Keratinocyte (primary cell): ENCODE data around the gene ROPN1. TPM values are rescaled to one million over a fixed set of nuclear protein-coding genes. Genes with fewer than 3 reads are reported as not detected.
"Not testable (repeated sequence)": the region's sequence is repeated elsewhere in the genome, so short reads cannot be mapped to it uniquely, and the experiment has no call there.

Experiments
- DNase-seq: peaks from one replicate; pipeline ENCODE4 v3.0.0-alpha.2; 2011; ENCODE audit warnings: low read depth, missing footprints, low spot score
- FAIRE-seq: peaks from 2 replicates; lab custom pipeline; 2011; peaks lifted over from hg19 to GRCh38; lab: Jason Lieb, UNC
- H2AFZ ChIP-seq: 2 replicates; pipeline ENCODE4 v1.6.0; 2012; ENCODE audit warnings: low read length, control low read depth, inconsistent platforms; ENCODE audit not compliant: control insufficient read depth
- H3K27ac ChIP-seq: 2 replicates; pipeline ENCODE4 v1.5.1; 2011; ENCODE audit warnings: low read length; ENCODE audit not compliant: control insufficient read depth, insufficient read depth
- H3K27me3 ChIP-seq: 3 replicates; pipeline ENCODE4 v1.6.0; 2011; ENCODE audit warnings: low read length; ENCODE audit not compliant: control insufficient read depth, insufficient read depth; ENCODE audit errors: extremely low read depth
- H3K36me3 ChIP-seq, 2 experiments: 2 replicates in 1 of 2; 3 replicates in 1 of 2; pipeline ENCODE4 v1.5.1; 2011; ENCODE audit warnings: low read length in 2 of 2, mild to moderate bottlenecking in 1 of 2; ENCODE audit not compliant: control insufficient read depth in 2 of 2, insufficient read depth in 2 of 2; ENCODE audit errors: extremely low read depth in 1 of 2
- H3K4me1 ChIP-seq: 3 replicates; pipeline ENCODE4 v1.5.1; 2011; ENCODE audit warnings: low read length; ENCODE audit not compliant: control insufficient read depth, insufficient read depth; ENCODE audit errors: extremely low read depth
- H3K4me2 ChIP-seq: 3 replicates; pipeline ENCODE4 v1.6.0; 2011; ENCODE audit warnings: low read depth, low read length; ENCODE audit not compliant: control insufficient read depth, insufficient read depth; ENCODE audit errors: extremely low read depth
- H3K4me3 ChIP-seq, 3 experiments: fragments of 200-600 bp in 1 of 3; sonication (generic) in 1 of 3; 2 replicates in 2 of 3; 3 replicates in 1 of 3; pipeline ENCODE4 v1.5.1; 2011 to 2016; ENCODE audit warnings: low read length in 3 of 3, mild to moderate bottlenecking in 3 of 3, control low read depth in 2 of 3, inconsistent platforms in 1 of 3, low read depth in 1 of 3, mixed read lengths in 1 of 3, mixed run types in 1 of 3, moderate library complexity in 1 of 3; ENCODE audit not compliant: control insufficient read depth in 2 of 3, insufficient read depth in 2 of 3; ENCODE audit errors: extremely low read depth in 1 of 3
- H3K79me2 ChIP-seq: 2 replicates; pipeline ENCODE4 v1.6.0; 2012; ENCODE audit warnings: low read length; ENCODE audit not compliant: control insufficient read depth, insufficient read depth
- H3K9ac ChIP-seq: 3 replicates; pipeline ENCODE4 v1.6.0; 2011; ENCODE audit warnings: low read length; ENCODE audit not compliant: control insufficient read depth, insufficient read depth; ENCODE audit errors: extremely low read depth
- H3K9me1 ChIP-seq: 3 replicates; pipeline ENCODE4 v1.6.0; 2011; ENCODE audit warnings: low read length; ENCODE audit not compliant: control insufficient read depth, insufficient read depth; ENCODE audit errors: extremely low read depth
- H3K9me3 ChIP-seq: 2 replicates; pipeline ENCODE4 v1.5.1; 2012; ENCODE audit warnings: low read depth, low read length; ENCODE audit not compliant: control insufficient read depth
- H4K20me1 ChIP-seq: 3 replicates; pipeline ENCODE4 v1.6.0; 2011; ENCODE audit warnings: low read length; ENCODE audit not compliant: control insufficient read depth, insufficient read depth; ENCODE audit errors: extremely low read depth
- CTCF ChIP-seq, 3 experiments: IDR thresholded peaks in 1 of 3; conservative IDR thresholded peaks in 1 of 3; optimal IDR thresholded peaks in 1 of 3; 2 replicates in 2 of 3; 3 replicates in 1 of 3; pipeline versions ENCODE3 to v1.5.1; 2011; ENCODE audit warnings: low read length in 3 of 3, mild to moderate bottlenecking in 3 of 3, moderate library complexity in 2 of 3, control low read depth in 1 of 3, inconsistent platforms in 1 of 3; ENCODE audit not compliant: insufficient read depth in 2 of 3; ENCODE audit errors: extremely low read depth in 1 of 3
- EZH2 ChIP-seq: IDR thresholded peaks from one replicate; pipeline ENCODE4 v1.6.1; 2012; ENCODE audit warnings: inconsistent platforms, mild to moderate bottlenecking, low read length, moderate library complexity
- dilution Hi-C: fragments of 300-500 bp; cut with MboI; formaldehyde crosslinking; loops from one replicate; pipeline ENCODE4 v1.7.0; 2020; ENCODE audit warnings: low sequenced_read_pairs; ENCODE audit not compliant: extremely low pct_ligation_motif_present
- polyA plus RNA-seq, 5 experiments: library from polyadenylated mRNA; depleted of rRNA in 3 of 5; stranded (reverse) in 3 of 5; stranded (forward) in 1 of 5; unstranded in 1 of 5; fragments of >200 nt; gene quantifications; 1 replicate in 1 of 5; 2 replicates in 3 of 5; 3 replicates in 1 of 5; pipeline versions ENCODE4 v1.2.1 to v1.2.3, GENCODE V29; 2011 to 2012; ENCODE audit warnings: missing spikeins in 2 of 5, low read depth in 1 of 5, low replicate concordance in 1 of 5

ROPN1 gene
- polyA plus RNA-seq, 1 donor (not counting 4 experiments of a cell fraction or from before 2014, with no cell fraction given), result 0.62 TPM

GRCh38 chr3:124032311-124032880, 40.5 kb upstream of the ROPN1 start:
- Histone ChIP-seq H3K9me3 (no peaks in the 10 kb centered on the region), H3K9ac (peak overlapping the region; percentile 1), H3K4me3 (peak overlapping the region; percentile 39 to 82 (median 71)), H3K36me3 (no peaks in the 10 kb centered on the region), H3K9me1 (no peaks in the 10 kb centered on the region), H3K27me3 (peaks cover 59% of the 10 kb centered on the region), H3K27ac (no peak overlapping the region), H2AFZ (peak overlapping the region; percentile 25), H4K20me1 (no peaks in the 10 kb centered on the region), H3K79me2 (no peaks in the 10 kb centered on the region), H3K4me2 (peak overlapping the region; percentile 79), H3K4me1 (peaks cover 4% of the 10 kb centered on the region)
- DNase-seq (no peak), FAIRE-seq (no peak)
- dilution Hi-C loops, result no loop called here
- no peak for TF ChIP-seq EZH2
- TF ChIP-seq CTCF (optimal IDR thresholded peaks at IDR 0.05 in 1 of 3, IDR thresholded peaks at IDR 0.05 in 1 of 3, conservative IDR thresholded peaks at IDR 0.05 in 1 of 3; ENCODE audit: extremely low read depth in 1 of 3, insufficient read depth in 2 of 3, low read length in 3 of 3), result no peak

GRCh38 chr3:124026516-124026915, 34.6 kb upstream of the ROPN1 start:
- DNase-seq (no peak), FAIRE-seq (no peak)
- dilution Hi-C loops, result no loop called here
- no peak overlapping the region for H2AFZ ChIP-seq
- H3K4me2 ChIP-seq, result no peak overlapping the region
- TF ChIP-seq EZH2, result no peak
- no peaks in the 10 kb centered on the region for H3K4me1 ChIP-seq
- H3K36me3 ChIP-seq, result no peaks in the 10 kb centered on the region
- H3K9ac ChIP-seq, result no peak overlapping the region
- no peak overlapping the region for H3K4me3 ChIP-seq
- H3K79me2 ChIP-seq, result no peaks in the 10 kb centered on the region
- no peaks in the 10 kb centered on the region for H3K9me1 ChIP-seq
- no peak overlapping the region for H3K27ac ChIP-seq
- H3K27me3 ChIP-seq, result peaks cover 19% of the 10 kb centered on the region
- H4K20me1 ChIP-seq, result no peaks in the 10 kb centered on the region
- H3K9me3 ChIP-seq, result no peaks in the 10 kb centered on the region

GRCh38 chr3:124023531-124023930, 31.6 kb upstream of the ROPN1 start:
- H2AFZ ChIP-seq, H3K4me1 ChIP-seq, H3K27me3 ChIP-seq, DNase-seq, dilution Hi-C loops, H3K27ac ChIP-seq, H3K4me3 ChIP-seq, H3K36me3 ChIP-seq, H3K9ac ChIP-seq, H3K9me3 ChIP-seq, H3K4me2 ChIP-seq, H3K79me2 ChIP-seq, H3K9me1 ChIP-seq, H4K20me1 ChIP-seq, FAIRE-seq: not testable (repeated sequence)
